Duodenal mucosa (tissue), 2 donors: ENCODE data around the gene PRICKLE4.
"Not testable (repeated sequence)": the region's sequence is repeated elsewhere in the genome, so short reads cannot be mapped to it uniquely, and the experiment has no call there.

Experiments used
- H3K27ac ChIP-seq: one replicate; pipeline ENCODE4 v1.7.0; 2013; ENCODE audit warnings: low read depth, low read length
- H3K27me3 ChIP-seq, 2 donors: one replicate each; pipeline ENCODE4 v1.7.0; 2013; ENCODE audit warnings: low read length in 2 of 2, control low read depth in 1 of 2; ENCODE audit not compliant: insufficient read depth in 2 of 2, control insufficient read depth in 1 of 2
- H3K36me3 ChIP-seq, 2 donors: one replicate each; pipeline ENCODE4 v1.7.0; 2013; ENCODE audit warnings: low read length in 2 of 2, control low read depth in 1 of 2; ENCODE audit not compliant: insufficient read depth in 2 of 2, control insufficient read depth in 1 of 2
- H3K4me1 ChIP-seq, 2 donors: one replicate each; pipeline ENCODE4 v1.7.0; 2013; ENCODE audit warnings: low read length in 2 of 2, control low read depth in 1 of 2; ENCODE audit not compliant: insufficient read depth in 2 of 2, control insufficient read depth in 1 of 2
- H3K4me3 ChIP-seq, 2 donors: one replicate each; pipeline ENCODE4 v1.7.0; 2013; ENCODE audit warnings: low read length in 2 of 2, low read depth in 1 of 2
- H3K9ac ChIP-seq, 2 donors: one replicate each; pipeline ENCODE4 v1.7.0; 2013; ENCODE audit warnings: low read length in 2 of 2, low read depth in 1 of 2
- H3K9me3 ChIP-seq, 2 donors: one replicate each; pipeline ENCODE4 v1.7.0; 2013; ENCODE audit warnings: low read length in 2 of 2, control low read depth in 1 of 2; ENCODE audit not compliant: control insufficient read depth in 1 of 2

The PRICKLE4 gene

DNA sequence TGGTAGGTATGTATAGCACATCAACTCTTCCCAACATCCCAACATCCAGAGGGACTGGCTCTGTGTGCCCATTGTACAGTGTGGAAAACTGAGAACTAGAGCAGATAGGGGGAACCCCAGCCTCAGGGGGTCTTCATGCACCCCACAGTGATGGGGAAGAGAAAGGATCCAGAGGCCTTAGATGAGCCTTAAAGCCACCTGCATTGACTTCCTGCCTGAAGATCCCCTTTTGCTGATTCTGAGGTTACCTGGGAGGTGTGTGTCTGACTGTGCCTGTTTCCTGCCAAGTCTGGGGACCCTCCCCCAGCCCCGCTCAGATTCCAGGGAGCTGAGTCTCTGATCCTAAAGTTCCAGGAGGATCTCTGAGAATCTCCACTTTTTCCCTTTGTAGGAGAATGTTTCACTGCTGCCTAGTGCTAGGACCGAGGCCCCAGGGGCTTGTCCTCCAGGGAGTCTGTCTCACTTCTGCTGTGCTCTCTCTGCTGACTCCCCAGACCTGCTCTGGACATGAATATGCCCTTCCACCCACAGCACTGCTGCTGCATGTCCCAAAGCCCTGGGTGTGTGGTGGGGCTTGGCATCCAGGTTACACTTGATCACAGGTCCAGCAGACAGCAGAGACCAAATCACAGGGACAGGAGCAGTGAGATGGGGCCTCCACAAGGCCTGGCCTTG, 20.5 kb upstream of the PRICKLE4 start:
- Histone ChIP-seq H3K36me3 (no peaks in the 10 kb centered on the region), H3K9me3 (no peaks in the 10 kb centered on the region), H3K4me1 (no peaks in the 10 kb centered on the region), H3K9ac (no peak overlapping the region), H3K27ac (no peak overlapping the region), H3K4me3 (no peak overlapping the region), H3K27me3 (no peaks in the 10 kb centered on the region)

DNA sequence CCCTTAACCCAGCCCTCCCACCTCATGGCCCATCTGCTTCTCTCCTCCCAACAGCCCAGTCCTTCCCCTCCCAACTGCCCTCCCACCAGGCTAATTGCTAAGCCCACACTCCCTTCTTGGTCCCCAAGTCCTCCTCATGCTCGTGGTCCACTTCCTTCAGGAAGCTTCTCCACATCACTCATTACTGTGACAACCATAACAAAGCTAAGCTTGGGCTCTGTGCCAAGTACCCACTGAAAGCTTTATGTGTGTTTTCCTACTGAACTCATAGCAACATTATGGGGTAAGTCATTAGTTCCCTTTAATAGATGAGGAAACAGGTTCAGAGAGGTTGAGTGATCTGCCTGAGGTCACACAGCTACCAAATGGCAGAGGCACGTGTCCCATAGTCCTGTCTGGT, 17.1 kb upstream of the PRICKLE4 start:
- no peak overlapping the region for H3K9ac ChIP-seq
- H3K27me3 ChIP-seq: no peaks in the 10 kb centered on the region
- peaks cover 4 to 5% of the 10 kb centered on the region in 2 donors for H3K4me1 ChIP-seq
- H3K36me3 ChIP-seq: no peaks in the 10 kb centered on the region
- no peak overlapping the region for H3K4me3 ChIP-seq
- H3K9me3 ChIP-seq: no peaks in the 10 kb centered on the region
- no peak overlapping the region for H3K27ac ChIP-seq

DNA sequence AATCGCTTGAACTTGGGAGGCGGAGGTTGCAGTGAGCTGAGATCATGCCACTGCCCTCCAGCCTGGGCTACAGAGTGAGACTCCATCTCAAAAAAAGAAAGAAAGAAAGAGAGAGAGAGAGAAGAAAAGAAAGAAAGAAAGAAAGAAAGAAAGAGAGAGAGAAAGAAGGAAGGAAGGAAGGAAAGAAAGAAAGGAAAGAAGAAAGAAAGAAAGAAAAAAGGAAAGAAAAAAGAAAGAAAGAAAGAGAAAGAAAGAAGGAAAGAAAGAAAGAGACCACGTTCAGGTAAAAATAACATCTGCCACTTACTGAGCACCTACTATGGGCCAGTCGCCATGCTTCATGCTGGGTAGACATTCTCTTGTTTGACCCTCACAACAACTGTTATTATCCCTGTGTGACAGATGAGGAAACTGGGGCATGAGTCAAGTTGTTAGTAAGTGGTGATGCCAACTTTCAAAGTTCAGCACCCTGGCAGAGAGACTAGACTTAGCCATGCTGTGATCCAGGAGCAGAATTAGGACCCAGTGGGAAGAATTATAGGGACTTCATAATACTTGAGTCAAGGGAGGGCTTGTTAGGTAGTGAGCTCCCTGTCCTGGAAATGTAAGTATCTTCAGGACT, 14.4 kb upstream of the PRICKLE4 start:
- not testable (repeated sequence) for H3K27me3 ChIP-seq, H3K27ac ChIP-seq, H3K9ac ChIP-seq, H3K9me3 ChIP-seq, H3K4me1 ChIP-seq, H3K36me3 ChIP-seq, H3K4me3 ChIP-seq

DNA sequence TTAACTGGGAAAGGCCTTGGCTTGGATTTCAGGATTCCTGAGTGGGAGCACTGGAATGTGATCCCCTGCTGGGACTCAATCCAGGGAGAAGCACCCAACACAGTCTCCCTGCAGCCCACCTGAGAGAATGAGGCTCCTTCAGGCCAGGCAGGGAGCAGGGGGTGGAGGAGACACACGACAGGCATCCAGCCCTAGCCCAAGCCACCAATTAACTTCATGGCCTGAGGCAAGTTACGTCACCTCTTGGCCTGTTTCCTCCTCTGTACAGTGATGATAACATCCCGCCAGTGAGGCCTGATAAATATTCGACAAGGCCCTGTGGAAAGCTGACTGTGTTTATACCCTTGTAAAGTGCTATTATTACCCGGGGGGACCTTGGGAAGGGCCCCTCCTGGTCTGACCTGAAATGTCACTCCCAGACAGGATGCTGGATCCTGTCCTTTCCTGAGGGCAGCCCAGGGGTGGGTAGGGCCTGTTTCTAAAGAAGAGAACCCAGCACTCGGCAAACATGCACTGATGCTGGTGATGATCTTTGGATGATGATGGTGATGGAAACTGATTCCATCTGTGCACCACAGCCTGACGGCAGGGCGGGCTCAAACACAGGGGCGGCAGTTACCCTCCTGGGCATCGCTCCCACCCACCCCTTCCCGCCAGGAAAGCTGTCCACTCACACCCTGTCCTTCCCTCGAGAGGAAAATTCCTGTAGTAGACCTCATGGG, 13.3 kb upstream of the PRICKLE4 start:
- H3K27me3 ChIP-seq: no peaks in the 10 kb centered on the region
- peaks cover 0 to 19% of the 10 kb centered on the region in 2 donors for H3K36me3 ChIP-seq
- no peak overlapping the region for H3K4me3 ChIP-seq
- peaks cover 4 to 5% of the 10 kb centered on the region in 2 donors for H3K4me1 ChIP-seq
- H3K9ac ChIP-seq: no peak overlapping the region
- H3K9me3 ChIP-seq: no peaks in the 10 kb centered on the region
- H3K27ac ChIP-seq: no peak overlapping the region

DNA sequence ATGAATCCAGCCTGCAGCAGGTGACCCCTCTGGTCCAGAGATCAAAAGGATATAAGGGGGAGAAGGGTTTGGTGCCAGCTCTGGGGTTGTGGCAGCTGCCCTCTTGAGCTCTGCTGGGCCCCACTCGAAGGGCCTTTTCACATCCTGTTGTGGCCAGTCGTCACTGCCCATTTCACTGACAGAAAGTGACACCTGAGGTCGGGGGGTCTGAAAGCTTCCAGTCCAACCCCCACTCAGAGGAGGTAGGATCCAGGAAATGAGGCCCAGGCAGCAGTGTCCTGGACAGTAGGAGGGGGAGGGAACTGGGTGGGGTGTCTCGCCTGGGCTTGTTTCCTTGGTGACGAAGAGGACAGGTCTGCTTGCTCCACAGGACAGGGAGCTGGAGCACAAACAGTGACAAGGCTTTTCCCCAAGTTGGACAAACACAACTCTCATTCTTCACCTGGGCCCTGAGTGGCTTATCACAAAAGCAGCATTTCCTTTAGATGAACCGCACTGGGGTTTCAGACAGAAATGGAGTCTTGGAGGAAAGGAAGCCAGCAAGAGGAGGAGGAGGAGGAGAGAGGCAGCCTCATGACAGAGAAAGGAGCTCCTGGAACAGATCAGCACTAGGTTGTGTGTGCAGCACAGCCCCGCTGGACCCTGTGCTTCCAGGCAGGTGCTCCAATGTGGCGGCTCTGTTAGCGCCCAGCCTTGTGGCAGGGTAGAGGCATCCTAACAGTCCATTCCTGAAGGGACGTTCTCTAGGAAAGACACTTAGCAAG, 11.9 kb upstream of the PRICKLE4 start:
- Histone ChIP-seq H3K27ac (no peak overlapping the region), H3K27me3 (no peaks in the 10 kb centered on the region), H3K4me3 (no peak overlapping the region), H3K36me3 (peaks cover 6 to 26% of the 10 kb centered on the region in 2 donors), H3K9me3 (no peaks in the 10 kb centered on the region), H3K9ac (no peak overlapping the region), H3K4me1 (peaks cover 4 to 5% of the 10 kb centered on the region in 2 donors)

DNA sequence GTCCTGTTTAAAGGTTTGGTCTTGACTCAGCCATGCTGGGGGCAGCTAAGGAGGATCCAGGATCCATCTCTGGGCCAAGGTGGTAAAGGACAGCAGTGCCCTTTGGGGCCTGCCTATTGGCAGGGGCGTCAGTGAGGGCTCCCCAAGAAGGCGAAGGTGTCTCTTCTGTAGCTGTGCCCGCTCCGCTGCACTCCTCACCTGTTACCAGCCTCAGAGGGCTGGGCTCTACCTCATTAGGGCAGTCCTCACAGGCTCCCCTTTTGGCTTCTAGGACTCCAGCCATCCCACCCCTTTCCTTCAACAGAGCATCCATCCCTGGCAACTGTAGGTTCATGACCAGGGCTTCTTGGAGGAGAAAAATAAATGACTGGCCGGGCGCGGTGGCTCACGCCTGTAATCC, 11.2 kb upstream of the PRICKLE4 start:
- Histone ChIP-seq H3K27me3 (no peaks in the 10 kb centered on the region), H3K9ac (no peak overlapping the region), H3K27ac (no peak overlapping the region), H3K4me3 (no peak overlapping the region), H3K36me3 (peaks cover 7 to 30% of the 10 kb centered on the region in 2 donors), H3K9me3 (no peaks in the 10 kb centered on the region), H3K4me1 (peaks cover 4 to 5% of the 10 kb centered on the region in 2 donors)

DNA sequence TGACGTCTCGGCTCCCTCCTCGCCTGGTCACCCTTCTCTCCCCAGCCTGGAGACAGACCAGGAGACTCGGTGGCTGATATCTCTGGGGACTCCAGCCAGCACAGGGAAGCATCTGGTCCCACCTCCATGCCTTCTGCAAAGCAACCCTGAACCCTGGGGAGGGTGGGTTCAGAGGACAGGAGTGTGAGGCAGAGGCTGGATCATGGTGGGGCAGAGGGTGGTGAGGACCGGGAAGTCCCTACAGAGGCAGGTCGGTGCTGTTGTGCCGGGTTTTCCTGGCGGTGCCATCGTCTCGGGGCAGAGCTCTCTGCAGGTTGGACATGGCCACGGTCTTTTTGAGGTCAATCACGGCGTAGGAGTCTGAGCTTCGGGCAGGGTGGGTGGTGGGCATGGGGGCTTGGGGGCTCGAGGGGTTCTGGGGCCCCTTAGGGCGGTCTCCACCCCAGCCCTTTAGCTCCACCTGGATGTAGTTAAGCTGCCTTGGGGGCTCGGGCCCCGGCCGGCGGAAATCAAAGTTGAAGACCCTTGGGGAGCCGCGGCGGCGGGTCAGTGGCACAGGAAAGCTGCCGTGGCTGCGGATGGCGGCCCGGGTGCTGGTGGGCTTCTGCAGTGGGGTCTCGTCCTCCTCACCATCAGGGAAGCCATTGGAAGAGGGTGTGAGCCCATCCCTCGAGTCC, 10.1 kb upstream of the PRICKLE4 start:
- Histone ChIP-seq H3K36me3 (peaks cover 17 to 40% of the 10 kb centered on the region in 2 donors), H3K4me1 (peaks cover 4 to 6% of the 10 kb centered on the region in 2 donors), H3K9me3 (no peaks in the 10 kb centered on the region)

DNA sequence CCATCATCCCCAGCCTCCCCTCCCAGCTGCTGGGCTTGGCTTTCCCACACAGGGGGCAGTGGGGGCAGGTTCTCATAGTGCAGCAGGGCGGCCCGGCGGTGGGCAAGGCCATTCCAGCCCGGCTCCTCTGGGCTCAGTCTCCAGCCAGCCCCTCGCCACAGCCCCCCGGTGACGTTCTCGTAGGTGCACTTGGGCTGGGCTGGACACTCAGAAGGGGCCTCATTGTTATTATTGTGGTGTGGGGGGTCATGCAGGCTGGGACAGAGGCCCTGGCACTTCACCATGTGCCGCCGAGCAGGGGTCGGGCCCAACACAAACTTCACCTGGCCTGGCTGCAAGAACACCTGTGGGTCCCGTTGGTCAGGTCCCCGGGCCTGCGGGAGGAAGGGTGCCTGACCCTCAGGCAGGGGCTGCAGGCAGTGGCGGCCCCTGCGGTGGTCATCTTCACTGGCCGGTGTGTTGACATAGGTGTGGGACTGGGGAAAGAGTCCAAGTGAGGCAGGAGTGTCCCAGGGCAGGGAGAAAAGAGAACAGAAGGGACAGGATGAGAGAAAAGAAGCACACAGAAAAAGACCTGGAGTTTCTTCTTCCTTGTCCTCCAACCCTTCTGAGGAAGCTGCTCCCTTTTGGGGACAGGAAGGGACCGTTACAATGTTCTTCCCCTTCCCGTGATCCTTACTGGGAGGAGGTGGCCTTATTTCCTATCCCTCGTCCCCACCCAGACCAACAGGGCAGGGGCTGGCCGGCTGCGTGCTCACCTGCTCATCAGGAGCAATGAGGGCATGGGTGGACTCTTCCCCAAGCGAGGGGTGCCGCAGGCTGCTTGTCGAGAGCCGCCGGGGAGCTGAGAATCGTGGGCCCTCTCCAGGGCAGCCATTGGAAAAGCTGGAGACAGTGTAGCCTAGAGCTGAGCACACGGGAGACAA, 9.3 kb upstream of the PRICKLE4 start:
- peaks cover 19 to 40% of the 10 kb centered on the region in 2 donors for H3K36me3 ChIP-seq
- no peak overlapping the region for H3K9ac ChIP-seq

More for the DNA sequence above, 10.1 kb upstream of the PRICKLE4 start:
- H3K27ac ChIP-seq: no peak overlapping the region
- H3K4me3 ChIP-seq: no peak overlapping the region
- no peaks in the 10 kb centered on the region for H3K27me3 ChIP-seq
- no peak overlapping the region for H3K9ac ChIP-seq

DNA sequence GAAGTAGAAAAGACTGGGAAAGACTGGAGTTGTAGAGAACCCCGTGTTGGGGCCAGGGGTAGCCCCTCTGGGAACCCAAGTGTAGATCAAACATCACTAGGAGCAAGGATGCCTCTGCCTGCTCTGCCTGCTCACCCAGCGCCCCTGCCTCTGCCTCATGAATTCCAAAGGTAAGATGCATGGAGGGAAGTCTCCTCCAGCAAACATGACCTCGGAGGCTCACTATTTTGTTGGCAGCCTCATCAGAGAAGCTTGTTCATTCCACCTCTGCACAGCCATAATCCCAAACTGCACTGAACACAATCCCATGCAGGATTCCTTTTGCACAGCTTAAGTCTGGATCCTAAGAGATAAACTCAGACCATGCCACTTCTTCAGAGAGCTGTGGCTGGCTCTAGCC, 5.7 kb upstream of the PRICKLE4 start:
- H3K36me3 ChIP-seq: peaks cover 25 to 40% of the 10 kb centered on the region in 2 donors
- no peaks in the 10 kb centered on the region for H3K9me3 ChIP-seq
- no peak overlapping the region for H3K9ac ChIP-seq
- no peak overlapping the region for H3K27ac ChIP-seq
- H3K4me3 ChIP-seq: no peak overlapping the region
- peaks cover 10 to 12% of the 10 kb centered on the region in 2 donors for H3K4me1 ChIP-seq
- no peaks in the 10 kb centered on the region for H3K27me3 ChIP-seq

More for the DNA sequence above, 9.3 kb upstream of the PRICKLE4 start:
- H3K4me3 ChIP-seq: no peak overlapping the region
- H3K9me3 ChIP-seq: no peaks in the 10 kb centered on the region
- H3K4me1 ChIP-seq: peaks cover 4 to 10% of the 10 kb centered on the region in 2 donors
- no peaks in the 10 kb centered on the region for H3K27me3 ChIP-seq
- H3K27ac ChIP-seq: no peak overlapping the region
